ENCODE measurements around the gene AKAP13.
"Not testable (repeated sequence)": the region's sequence is repeated elsewhere in the genome, so short reads cannot be mapped to it uniquely, and the experiment has no call there.

DNA sequence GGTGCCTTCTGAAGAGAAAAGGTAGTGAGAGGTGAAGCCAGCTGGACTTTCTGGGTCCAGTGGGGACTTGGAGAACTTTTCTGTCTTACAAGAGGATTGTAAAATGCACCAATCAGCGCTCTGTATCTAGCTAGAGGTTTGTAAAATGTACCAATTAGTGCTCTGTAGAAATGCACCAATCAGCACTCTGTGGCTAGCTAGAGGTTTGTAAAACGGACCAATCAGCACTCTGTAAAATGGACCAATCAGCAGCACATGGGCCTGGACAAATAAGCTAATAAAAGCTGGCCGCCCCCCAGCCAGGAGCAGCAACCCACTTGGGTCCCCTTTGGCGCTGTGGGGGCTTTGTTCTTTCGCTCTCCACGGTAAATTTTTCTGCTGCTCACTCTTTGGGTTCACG is 416.0 kb downstream of the AKAP13 start:
- not testable (repeated sequence) for TF ChIP-seq POLR2AphosphoS5 (IDR thresholded peaks at IDR 0.05; ENCODE audit: low read depth, low read length); REST (IDR thresholded peaks at IDR 0.05; ENCODE audit: low read depth, low read length); IRF3 (IDR thresholded peaks at IDR 0.05; ENCODE audit: low read depth, low read length); EZH2phosphoT487 (IDR thresholded peaks at IDR 0.05; ENCODE audit: borderline replicate concordance, low read depth); TEAD4 (IDR thresholded peaks at IDR 0.05; ENCODE audit: borderline replicate concordance, insufficient read depth); RFX5 (IDR thresholded peaks at IDR 0.05; ENCODE audit: low read length); CTCF (IDR thresholded peaks at IDR 0.05)

All from SK-N-SH (cell line).